ENCODE measurements around the gene GRIN1. TPM values are rescaled to one million over a fixed set of nuclear protein-coding genes. Genes with fewer than 3 reads are reported as not detected.
"Not testable (repeated sequence)": the region's sequence is repeated elsewhere in the genome, so short reads cannot be mapped to it uniquely, and the experiment has no call there.

Gene GRIN1
- polyA plus RNA-seq, 3 donors: not detected

DNA sequence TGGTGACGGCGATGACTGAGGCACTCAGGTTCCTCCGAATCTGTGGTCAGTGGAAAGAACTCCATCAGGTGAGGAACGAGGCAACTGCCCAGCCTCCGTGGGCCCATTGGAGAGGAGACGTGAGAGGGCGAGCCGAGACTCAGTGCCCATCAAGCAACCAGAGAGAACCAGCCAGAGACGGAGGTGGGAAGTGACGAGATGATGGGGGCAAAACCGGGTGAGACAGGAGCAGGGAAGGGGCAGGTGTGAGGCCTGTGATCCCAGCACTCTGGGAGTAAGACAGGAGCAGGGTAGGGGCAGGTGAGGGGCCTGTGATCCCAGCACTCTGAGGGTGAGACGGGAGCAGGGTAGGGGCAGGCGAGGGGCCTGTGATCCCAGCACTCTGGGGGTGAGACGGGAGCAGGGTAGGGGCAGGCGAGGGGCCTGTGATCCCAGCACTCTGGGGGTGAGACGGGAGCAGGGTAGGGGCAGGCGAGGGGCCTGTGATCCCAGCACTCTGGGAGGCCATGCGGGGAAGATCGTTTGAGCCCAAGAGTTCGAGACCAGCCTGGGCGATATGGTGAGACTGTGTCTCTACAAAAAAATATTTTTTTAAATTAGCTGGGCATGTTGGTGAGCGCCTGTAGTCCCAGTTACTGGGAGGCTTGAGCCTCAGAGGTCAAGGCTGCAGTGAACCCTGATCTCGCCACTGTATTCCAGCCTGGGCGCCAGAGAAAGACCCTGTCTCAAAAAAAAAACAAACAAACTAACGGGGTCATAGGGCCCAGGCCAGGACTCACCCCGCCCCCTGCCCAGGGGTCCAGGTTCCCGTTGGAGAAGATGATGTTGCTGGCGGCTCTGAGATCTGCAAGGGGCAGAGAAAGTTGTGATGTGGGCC, 27.8 kb upstream of the GRIN1 start:
- DNase-seq (ENCODE audit: low read depth in 3 of 3, low spot score in 2 of 3): no peak

DNA sequence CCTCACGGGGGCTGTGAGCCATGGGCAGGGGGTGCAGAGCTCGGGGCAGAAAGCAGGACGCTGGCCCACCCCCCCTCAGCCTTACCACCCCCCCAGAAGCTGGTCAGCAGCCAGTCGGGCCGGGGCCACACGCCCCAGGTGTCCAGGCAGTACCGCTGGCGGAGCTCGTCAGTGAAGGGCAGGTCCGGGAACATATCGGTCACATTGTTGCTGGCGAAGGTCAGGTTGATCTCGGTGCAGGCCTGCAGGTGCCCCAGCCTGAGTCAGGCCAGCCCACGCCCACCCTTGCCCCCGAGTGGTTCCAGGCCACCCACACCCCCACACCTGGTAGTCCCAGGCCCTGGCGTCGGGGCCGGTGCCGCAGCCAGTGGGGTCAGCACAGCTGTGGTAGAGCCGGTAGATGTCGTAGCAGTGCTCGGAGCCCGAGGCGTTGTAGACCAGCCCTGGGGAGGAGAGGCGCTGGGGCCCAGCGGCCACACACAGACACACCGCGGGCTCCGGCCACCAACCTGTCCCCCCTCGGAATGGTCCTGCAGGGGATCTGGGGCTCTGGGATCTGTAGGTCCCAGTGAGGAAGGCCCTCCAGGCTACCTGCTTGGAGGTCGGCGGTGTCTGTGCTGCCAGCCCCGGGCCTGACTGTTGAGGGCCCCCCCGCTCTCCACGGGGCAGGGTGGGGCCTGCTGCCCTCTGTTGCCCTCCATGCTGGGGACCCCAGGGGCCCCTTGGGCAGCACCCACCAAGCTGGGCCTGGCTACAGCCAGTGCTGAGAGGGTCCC, 27.0 kb upstream of the GRIN1 start:
- no peak for DNase-seq (ENCODE audit: low read depth in 3 of 3, low spot score in 2 of 3)

DNA sequence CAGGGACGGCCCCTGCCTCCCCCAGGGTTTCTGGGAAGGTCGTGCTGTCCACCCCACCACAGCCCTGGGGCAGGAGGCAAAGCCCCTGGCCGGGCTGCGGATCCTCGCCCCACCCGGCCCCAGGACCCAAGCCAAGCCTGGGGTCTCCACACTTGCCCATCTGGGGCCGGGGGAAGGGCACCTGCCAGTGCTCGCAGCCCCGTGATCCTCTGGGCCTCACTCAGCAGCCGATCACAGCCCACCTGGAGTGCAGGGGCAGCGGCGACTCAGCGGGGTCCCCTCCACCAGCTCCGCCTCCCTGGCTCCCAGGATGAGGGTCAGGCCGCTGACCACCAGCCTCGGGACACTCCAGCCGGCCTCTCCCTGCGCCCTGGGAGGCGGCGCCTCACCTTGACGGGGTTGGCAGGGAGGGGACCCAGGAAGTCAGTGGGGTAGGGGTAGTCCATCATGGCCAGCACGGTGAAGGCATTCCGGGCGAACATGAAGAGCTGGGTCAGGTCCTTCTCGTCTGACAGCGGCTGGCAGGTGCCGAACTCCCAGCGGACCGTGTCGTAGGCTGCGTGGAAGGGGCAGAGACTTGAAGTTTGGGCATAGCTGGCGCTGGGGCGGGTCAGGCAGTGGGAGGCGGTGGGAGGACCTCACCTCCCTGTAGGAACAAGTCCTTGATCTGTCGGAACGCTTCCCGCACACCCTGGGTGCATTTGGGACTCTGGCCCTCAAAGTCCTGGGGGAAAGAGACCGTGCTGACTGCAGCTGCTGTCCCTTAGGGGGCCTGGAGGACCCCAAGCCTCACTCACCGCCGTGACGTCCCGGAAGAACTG, 26.2 kb upstream of the GRIN1 start:
- no peak for DNase-seq (ENCODE audit: low read depth in 3 of 3, low spot score in 2 of 3)

DNA sequence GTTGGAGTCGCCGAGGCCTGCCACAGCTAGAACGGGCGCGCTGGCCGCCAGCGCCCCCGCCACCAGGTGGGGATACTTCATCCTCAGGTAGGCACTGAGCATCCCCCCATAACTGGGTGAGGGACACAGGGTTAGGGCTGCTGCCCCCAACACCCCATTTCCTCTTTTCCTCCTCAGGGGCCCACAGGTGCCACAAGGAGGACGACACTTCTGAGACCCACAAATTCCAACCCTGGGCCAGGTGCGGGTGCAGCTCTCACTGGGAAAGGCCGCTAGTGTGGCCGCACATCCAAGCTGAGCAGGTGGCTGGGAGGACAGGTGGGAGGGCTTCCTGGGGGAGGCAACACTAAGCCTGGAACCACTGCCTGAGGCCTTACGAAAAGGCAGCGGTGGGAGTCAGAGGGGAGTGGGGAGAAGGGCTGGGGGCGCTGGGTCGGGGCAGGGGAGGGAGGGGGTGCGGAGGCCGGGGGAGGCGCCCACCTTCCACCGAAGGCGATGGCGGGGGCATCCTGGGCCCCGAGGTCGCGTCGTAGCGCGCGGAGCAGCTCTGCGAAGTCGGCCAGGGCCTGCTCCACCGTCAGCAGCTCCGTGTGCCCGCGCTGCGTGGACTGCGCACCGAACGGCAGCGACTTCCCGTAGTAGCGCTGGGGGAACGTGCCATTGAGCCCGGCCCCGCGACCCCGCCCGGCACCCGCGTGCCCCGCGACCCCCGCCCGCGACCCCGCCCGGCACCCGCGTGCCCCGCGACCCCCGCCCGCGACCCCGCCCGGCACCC, 25.4 kb upstream of the GRIN1 start:
- DNase-seq (ENCODE audit: low read depth in 3 of 3, low spot score in 2 of 3): no peak

DNA sequence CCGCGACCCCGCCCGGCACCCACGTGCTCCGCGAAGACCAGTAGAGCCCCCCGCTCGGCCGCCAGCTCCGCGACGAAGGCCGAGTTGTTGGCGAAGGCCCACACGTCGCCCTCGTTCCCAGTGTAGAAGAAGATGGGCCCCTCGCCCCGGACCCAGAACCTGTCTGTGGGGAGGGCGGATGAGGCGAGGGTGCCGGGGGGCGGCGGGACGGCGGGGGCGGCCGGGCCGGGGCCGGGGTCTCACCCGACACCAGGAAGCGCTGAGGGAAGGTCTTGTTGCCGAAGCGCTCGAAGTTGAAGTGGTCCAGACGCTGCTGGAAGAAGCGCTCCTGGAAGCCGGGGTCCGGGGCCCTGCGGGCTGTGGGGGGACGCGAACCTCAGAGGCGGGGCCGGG, 24.7 kb upstream of the GRIN1 start:
- DNase-seq (ENCODE audit: low read depth in 3 of 3, low spot score in 2 of 3): no peak

DNA sequence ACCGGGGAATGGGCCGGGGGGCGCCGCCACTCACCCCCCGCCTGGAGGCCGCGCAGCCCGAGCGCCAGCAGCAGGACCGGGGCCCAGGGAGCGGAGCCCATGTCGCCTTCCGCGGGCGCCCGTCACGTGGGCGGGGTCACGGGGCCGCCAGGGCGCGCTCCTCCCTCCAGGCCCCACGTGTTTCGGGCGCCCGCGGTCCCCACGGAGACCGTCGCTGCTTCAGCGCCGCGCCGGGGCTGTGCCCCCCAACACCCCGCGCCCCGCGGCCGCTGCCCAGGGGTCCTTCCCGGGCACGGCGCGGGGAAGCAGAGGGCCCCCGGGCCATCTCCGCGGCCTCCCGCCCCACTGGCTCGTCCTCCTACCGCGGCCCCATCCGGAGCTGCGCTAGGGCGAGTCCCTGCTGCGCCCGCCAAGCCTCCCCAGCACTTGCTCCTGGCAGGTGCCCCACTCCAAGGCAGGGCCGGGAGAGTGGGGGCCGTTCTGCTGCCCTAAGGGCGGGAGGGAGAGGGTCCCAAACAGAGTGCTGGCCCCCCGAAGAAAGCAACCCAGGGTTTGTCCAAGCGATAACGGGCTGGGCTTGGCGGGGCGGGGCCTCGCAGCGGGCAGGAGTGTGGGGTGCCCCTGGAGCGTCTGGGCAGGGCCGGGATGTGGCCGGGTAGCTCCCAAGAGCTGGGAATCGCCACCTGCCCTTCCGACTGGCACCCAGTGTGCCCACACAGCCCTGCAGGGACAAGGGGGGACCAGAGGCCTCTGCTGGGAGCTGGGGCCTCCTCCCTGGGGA, 24.2 kb upstream of the GRIN1 start, which contains the start of gene DPP7:
Gene DPP7, minus strand, starts transcription at position 121 of the 781 bp plus-strand sequence. Its CDS starts 20 bp downstream, at position 101.
- DNase-seq (ENCODE audit: low read depth in 3 of 3, low spot score in 2 of 3): no peak

DNA sequence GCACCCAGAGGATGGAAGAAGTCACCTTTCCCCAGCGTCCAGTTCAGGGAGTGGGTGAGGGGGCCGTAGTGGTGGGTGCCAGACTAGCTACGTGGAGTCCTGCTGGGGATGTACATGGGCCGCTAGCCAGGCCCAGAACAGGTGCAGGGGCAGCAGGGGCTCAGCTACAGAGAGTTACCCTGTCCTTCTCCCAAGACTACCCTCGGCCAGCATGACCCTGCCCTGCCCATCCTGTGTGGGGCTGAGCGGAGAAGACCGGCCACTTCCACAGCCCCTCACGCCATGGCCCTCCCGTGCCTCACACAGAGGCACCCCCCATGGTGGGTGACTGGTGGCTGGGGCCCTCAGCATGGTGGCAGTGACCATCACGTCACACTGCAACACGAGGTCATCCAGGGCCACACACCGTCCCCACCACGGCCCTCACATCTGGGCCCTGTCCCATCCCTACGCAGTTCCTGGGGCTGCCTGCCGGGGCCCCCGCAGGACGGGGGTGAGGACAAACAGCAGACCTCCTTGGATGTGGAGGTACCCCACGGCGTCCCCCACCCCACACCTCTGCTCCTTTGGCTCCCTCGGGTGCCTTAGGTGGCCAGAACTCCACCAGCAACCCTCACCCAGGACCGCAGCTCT, 23.4 kb upstream of the GRIN1 start:
- no peak for DNase-seq (ENCODE audit: low read depth in 3 of 3, low spot score in 2 of 3)

DNA sequence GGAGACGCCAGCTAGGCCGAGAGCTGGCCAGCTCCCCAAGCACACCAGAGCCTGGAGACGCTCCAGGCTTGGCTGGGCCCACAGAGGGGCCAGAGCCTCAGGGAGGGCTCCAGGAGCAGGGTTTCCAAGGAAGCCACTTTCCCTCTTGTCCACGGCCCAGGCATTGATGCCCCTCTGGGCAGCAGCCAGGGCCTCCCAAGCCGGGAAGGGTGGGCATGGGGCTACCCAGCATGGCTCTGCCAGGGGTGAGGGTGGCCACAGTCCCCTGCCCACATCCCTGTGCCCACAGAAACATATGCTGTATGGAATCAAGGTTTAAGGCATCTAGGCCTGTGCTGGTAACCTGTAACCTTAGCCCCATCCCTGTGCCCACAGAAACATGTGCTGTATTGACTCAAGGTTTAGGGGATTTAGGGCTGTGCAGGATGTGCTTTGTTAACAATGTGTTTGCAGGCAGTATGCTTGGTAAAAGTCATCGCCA, 22.9 kb upstream of the GRIN1 start:
- DNase-seq (ENCODE audit: low read depth in 3 of 3, low spot score in 2 of 3): no peak

DNA sequence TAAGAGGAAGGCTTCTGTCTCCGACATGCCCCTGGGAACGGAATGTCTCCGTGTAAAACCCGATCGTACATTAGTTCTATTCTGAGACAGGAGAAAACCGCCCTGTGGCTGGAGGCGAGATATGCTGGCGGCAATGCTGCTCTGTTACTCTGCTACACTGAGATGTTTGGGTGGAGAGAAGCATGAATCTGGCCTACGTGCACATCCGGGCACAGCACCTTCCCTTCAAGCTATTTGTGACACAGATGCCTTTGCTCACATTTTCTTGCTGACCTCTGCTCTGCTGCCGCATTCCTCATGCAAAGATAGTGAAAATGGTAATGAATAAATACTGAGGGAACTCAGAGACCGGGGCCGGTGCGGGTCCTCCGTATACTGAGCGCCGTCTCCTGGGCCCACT, 22.2 kb upstream of the GRIN1 start:
- no peak for DNase-seq (ENCODE audit: low read depth in 3 of 3, low spot score in 2 of 3)

DNA sequence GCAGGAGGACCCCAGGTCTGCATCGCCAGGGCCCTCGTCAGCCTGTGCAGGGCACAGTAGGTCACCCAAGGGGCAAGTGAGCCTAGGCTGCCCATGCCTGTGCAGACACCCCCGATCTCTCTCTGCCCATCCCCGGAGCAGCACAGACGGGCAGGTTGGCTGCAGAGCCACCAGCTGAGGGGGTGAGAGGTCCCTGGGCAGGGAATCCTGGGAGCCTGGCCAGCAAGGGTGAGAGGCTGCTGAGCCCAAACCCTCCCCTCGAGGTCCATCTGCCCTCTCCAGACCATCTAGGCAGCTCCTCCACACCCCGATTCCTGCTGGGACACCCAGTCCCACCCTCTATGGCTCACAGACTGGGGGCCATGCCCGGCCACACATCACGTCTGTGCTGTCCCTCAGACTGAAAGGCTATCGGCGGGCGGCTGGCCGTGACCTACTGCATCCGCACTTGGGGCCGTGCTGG, 21.7 kb upstream of the GRIN1 start:
- DNase-seq (ENCODE audit: low read depth in 3 of 3, low spot score in 2 of 3): no peak

DNA sequence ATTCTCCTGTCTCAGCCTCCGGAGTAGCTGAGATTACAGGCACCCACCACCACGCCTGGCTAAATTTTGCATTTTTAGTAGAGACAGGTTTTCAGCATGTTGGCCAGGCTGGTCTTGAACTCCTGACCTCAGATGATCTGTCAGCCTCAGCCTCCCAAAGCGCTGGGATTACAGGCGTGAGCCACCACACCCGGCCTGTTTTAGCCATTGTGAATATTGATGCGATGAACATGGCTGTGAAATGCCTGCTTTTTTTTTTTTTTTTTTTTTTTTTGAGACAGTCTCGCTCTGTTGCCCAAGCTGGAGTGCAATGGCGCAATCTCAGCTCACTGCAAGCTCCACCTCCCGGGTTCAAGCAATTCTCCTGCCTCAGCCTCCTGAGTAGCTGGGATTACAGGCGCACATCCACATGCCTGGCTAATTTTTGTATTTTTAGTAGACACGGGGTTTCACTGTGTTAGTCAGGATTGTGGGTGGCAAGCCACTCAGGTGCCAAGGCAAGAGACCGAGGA, 20.8 kb upstream of the GRIN1 start:
- DNase-seq (ENCODE audit: low read depth in 3 of 3, low spot score in 2 of 3): not testable (repeated sequence)

DNA sequence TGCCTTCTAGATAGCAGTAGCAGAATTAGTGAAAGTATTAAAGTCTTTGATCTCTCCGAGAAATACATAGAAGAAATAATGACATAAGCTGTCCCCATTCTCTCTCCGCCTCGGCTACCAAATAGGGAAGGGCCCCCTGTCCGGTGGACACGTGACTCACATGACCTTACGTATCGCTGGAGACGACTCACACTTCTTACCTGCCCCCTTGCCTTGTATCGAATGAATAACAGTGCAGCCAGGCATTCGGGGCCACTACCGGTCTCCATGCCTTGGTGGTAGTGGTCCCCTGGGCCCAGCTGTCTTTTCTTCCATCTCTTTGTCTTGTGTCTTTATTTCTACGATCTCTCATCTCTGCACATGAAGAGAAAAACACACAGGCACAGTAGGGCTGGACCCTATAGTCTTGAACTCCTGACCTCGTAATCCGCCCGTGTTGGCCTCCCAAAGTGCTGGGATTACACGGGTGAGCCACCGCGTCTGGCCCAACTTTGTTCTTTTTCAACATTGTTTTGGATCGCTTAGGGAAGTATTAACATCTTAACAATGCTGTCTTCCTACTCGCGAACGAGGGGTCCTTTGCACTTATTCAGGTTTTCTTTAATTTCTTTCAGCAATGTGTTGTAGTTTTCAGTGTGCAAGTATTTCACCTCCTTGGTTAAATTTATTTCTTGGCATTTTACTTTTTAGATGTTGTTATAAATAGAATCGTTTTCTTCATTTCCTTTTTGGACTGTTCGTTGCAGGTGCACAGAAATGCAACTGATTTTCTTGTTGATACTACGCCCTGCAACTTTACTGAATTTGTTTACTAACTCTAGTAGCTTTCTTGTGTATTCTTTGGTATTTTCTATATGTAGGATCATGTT, 16.8 kb upstream of the GRIN1 start:
- not testable (repeated sequence) for DNase-seq (ENCODE audit: low read depth in 3 of 3, low spot score in 2 of 3)

DNA sequence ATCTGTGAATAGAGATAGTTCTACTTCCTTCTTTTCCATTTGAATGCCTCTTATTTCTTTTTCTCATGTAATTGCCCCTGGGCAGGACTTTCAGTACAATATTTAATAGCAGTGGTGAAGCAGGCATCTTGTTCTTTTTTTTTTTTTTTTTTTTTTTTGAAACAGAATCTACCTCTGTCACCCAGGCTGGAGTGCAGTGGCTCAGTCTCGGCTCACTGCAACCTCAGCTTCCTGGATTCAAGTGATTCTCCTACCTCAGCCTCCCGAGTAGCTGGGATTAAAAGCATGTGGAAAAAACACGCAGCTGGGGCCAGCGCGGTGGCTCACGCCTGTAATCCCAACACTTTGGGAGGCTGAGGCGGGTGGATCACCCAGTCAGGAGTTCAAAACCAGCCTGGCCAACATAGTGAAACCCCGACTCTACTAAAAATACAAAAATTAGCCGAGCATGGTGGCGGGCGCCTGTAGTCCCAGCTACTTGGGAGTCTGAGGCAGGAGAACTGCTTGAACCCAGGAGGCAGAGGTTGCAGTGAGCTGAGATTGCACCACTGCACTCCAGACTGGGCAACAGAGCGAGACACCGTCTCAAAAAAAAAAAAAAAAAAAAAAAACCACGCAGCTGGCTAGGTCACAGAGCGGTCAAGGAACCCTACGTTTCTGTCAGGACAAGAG, 16.0 kb upstream of the GRIN1 start:
- DNase-seq (ENCODE audit: low read depth in 3 of 3, low spot score in 2 of 3): not testable (repeated sequence)

DNA sequence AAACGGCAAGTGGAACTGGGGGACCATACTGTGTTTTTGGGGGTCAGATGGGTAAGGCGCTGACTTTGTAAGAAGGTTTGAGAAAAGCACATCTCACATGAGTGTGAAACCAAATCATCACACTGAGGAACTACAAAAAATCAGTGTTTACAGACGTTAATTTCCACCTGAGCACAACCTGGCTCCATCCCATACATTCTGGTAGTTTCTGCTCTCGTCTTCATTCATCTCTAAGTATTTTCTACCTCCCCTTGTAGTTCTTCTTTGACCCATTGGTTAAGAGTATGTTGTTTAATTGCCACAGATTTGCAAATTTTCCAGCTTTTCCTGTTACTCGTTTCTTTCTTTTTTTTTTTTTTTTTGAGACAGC, 15.5 kb upstream of the GRIN1 start:
- DNase-seq (ENCODE audit: low read depth in 3 of 3, low spot score in 2 of 3): no peak

DNA sequence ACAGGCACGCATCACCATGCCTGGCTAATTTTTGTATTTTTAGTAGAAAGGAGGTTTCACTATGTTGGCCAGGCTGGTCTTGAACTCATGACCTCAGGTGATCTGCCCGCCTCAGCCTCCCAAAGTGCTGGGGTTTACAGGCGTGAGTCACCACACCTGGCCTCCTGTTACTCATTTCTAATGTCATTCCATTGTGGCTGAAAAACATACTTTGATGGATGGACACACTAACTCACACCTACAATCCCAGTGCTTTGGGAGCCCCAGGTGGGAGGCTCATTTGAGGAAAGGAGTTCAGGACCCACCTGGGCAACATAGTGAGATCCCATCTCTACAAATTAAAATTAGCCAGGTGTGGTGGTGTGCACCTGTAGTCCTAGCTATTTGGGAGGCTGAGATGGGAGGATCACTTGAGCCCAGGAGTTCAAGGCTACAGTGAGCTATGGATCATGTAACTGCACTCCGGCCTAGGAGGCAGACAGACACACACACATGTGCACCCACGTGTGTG, 14.9 kb upstream of the GRIN1 start:
- DNase-seq (ENCODE audit: low read depth in 3 of 3, low spot score in 2 of 3): not testable (repeated sequence)

DNA sequence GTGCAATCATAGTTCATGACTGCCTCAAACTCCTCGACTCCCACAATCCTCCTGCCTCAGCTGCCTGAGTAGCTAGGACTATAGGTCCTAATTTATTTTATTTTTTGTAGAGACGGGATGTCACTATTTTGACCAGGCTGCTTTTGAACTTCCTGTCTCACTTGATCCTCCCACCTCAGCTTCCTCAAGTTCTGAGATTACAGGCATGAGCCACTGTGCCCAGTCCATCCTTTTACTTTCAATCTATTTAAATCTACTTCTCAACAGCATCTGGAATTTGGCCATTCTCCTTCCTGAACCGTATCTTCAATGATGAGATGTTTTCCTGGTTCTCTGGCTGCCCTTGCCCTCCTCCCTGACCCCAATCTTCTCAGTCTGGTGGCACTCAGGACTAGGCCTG, 12.2 kb upstream of the GRIN1 start:
- DNase-seq (ENCODE audit: low read depth in 3 of 3, low spot score in 2 of 3): no peak

Data from right renal cortex interstitium (tissue), 3 donors.